Gastroesophageal sphincter (tissue), 4 donors: ENCODE data around the gene KLHL30. TPM values are rescaled to one million over a fixed set of nuclear protein-coding genes. Genes with fewer than 3 reads are reported as not detected.

Experiments
- ATAC-seq: fragments of 150-250 bp; one replicate; pipeline ENCODE4 v1.9.1; 2016; ENCODE audit warnings: mild to moderate bottlenecking, moderate library complexity
- H3K27ac ChIP-seq, 4 donors: fragments of 200-600 bp; sonication (generic) in 3 of 4; 1 replicate in 3 of 4; 2 replicates in 1 of 4; pipeline ENCODE4 v1.5.1; 2016 to 2019
- H3K27me3 ChIP-seq: fragments of 200-600 bp; sonication (generic); one replicate; pipeline ENCODE4 v1.5.1; 2019
- H3K36me3 ChIP-seq, 2 donors: fragments of 200-600 bp; sonication (generic); one replicate each; pipeline ENCODE4 v1.5.1; 2019; ENCODE audit warnings: control low read depth in 1 of 2
- H3K4me1 ChIP-seq, 3 donors: fragments of 200-600 bp; sonication (generic); 1 replicate in 2 of 3; 2 replicates in 1 of 3; pipeline ENCODE4 v1.5.1; 2016 to 2019; ENCODE audit warnings: control low read depth in 2 of 3
- H3K4me3 ChIP-seq, 2 donors: fragments of 200-600 bp; sonication (generic); one replicate each; pipeline ENCODE4 v1.5.1; 2019; ENCODE audit warnings: mild to moderate bottlenecking in 1 of 2, moderate library complexity in 1 of 2
- H3K9me3 ChIP-seq, 3 donors: fragments of 200-600 bp; sonication (generic); one replicate each; pipeline ENCODE4 v1.5.1; 2017 to 2019; ENCODE audit warnings: control low read depth in 2 of 3
- CTCF ChIP-seq, 4 experiments: fragments of 200-600 bp in 2 of 4; fragments of 450-650 bp in 2 of 4; sonication (generic) in 1 of 4; IDR thresholded peaks; one replicate each; pipeline ENCODE4 v1.5.1; 2017 to 2019; ENCODE audit warnings: antibody characterized with exemption in 4 of 4, mild to moderate bottlenecking in 2 of 4, moderate library complexity in 2 of 4
- EP300 ChIP-seq: sonication (generic); formaldehyde crosslinking; IDR thresholded peaks from one replicate; pipeline ENCODE4 v1.6.1; 2017; ENCODE audit warnings: antibody characterized with exemption, mild to moderate bottlenecking
- POLR2A ChIP-seq, 2 donors: fragments of 450-650 bp; IDR thresholded peaks; one replicate each; pipeline ENCODE4 v1.6.1; 2017; ENCODE audit warnings: antibody characterized with exemption in 2 of 2, mild to moderate bottlenecking in 2 of 2, moderate library complexity in 1 of 2
- POLR2AphosphoS5 ChIP-seq: sonication (generic); formaldehyde crosslinking; IDR thresholded peaks from one replicate; pipeline ENCODE4 v1.6.1; 2017; ENCODE audit warnings: antibody characterized with exemption
- WGBS, 2 donors: methylation state at CpG; one replicate each; pipeline ENCODE4 v1.1.5; 2018; ENCODE audit warnings: low coverage in 1 of 2; 5-methylcytosine and 5-hydroxymethylcytosine counted together
- total RNA-seq, 4 donors: library from RNA; depleted of rRNA; stranded (reverse); fragments of >200 nt; gene quantifications; one replicate each; pipeline ENCODE4 v1.1.0, GENCODE V29; 2016

KLHL30 gene
- total RNA-seq, 4 donors from 2014 or later, result 1.3 to 8.1 (median 3.7) TPM

DNA sequence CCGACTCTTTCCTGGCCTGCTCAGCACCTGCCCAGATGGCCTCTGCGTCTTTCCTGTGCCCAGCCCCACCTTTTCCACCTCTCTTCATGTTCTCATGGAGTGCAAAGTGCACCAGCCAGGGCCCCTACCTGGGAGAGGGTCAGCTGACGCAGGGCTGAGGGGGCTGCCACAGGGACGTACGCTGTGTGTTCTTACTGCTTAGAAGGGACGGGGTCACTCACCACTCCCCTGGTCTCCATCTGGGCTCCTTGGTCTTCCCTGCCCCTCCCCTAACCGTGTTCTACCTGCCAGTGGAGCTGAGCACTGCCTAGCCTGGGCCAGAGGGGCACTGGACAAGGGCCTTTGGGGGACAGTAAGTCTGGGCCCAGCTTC, 28.9 kb downstream of the KLHL30 start:
- peak overlapping the region in 1 of 4 donors; percentile 75 for H3K27ac ChIP-seq
- no peak for ATAC-seq

GRCh38 chr2:238167761-238168160, 29.3 kb downstream of the KLHL30 start:
- H3K4me3 ChIP-seq, result no peak overlapping the region
- peak overlapping the region in 3 of 4 donors; percentile 75 to 82 (median 77) for H3K27ac ChIP-seq
- H3K9me3 ChIP-seq, result no peaks in the 10 kb centered on the region
- peaks cover 0 to 59% of the 10 kb centered on the region in 2 donors for H3K36me3 ChIP-seq
- ATAC-seq, result no peak
- H3K27me3 ChIP-seq, result peaks cover 17% of the 10 kb centered on the region
- H3K4me1 ChIP-seq, result peaks cover 5 to 53% (median 24%) of the 10 kb centered on the region in 3 donors
- TF ChIP-seq POLR2A (IDR thresholded peaks at IDR 0.05), result no peak
- no peak for TF ChIP-seq CTCF (IDR thresholded peaks at IDR 0.05)
- no peak for TF ChIP-seq POLR2AphosphoS5
- no peak for TF ChIP-seq EP300
- no CpG with 5 or more reads among the region's 8 CpGs for WGBS, 2 donors

More for the DNA sequence above, 28.9 kb downstream of the KLHL30 start:
- Histone ChIP-seq H3K4me1 (peaks cover 5 to 53% (median 24%) of the 10 kb centered on the region in 3 donors), H3K4me3 (no peak overlapping the region), H3K9me3 (no peaks in the 10 kb centered on the region), H3K36me3 (peaks cover 0 to 55% of the 10 kb centered on the region in 2 donors), H3K27me3 (peaks cover 21% of the 10 kb centered on the region)
- WGBS, 2 donors, result no CpG with 5 or more reads among the region's 7 CpGs
- TF ChIP-seq POLR2A (IDR thresholded peaks at IDR 0.05) (no peak), EP300 (no peak), CTCF (IDR thresholded peaks at IDR 0.05) (no peak), POLR2AphosphoS5 (no peak)

DNA sequence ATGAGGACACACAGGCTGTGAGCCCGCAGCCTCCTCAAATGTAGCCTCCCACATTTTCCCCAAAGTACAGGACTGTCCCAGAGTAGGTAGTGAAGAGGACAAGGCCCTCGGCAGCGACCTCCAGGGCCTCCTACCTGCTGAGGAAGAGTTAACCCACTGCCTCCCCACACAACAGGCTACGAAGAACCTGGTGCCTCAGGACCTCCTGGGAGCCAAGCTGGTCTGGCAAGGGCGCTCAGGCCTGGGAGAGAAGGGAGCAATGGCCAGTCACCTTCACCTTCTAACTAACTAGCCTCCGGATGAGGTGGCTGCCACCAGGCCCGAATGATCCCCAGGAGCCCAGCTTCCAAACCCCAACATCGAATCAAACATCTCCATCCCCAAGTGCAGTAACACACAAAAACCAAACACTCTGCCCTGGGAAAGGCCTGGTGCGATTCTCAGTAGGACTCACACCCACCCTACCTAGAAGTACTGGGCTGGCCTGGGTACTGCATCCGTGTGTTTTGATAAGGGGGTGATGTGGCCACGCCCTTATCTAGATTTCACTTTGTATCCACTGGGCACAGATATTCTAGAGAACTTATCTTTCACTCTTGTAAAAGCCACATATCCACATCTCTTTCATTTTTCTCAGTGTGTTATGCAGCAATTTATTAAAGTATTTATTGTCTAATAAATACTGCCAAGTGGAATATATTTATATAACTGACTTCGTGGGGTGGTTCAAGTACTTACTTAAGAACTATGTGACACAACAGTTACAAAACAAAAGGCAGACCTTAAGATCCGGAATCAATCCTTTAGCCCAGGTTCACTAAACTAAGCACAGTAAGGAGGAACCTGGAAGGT, 30.0 kb downstream of the KLHL30 start:
- Histone ChIP-seq H3K27me3 (peaks cover 10% of the 10 kb centered on the region), H3K27ac (peak overlapping the region in 3 of 4 donors; percentile 75 to 82 (median 77)), H3K9me3 (no peaks in the 10 kb centered on the region), H3K4me3 (no peak overlapping the region), H3K36me3 (peaks cover 0 to 66% of the 10 kb centered on the region in 2 donors), H3K4me1 (peaks cover 5 to 49% (median 24%) of the 10 kb centered on the region in 3 donors)
- 74 to 85% methylated on average over 6 to 7 of the region's 13 CpGs for WGBS, 2 donors
- no peak for TF ChIP-seq POLR2AphosphoS5
- no peak for TF ChIP-seq POLR2A (IDR thresholded peaks at IDR 0.05)
- no peak for TF ChIP-seq EP300
- no peak for TF ChIP-seq CTCF (IDR thresholded peaks at IDR 0.05)
- no peak for ATAC-seq

DNA sequence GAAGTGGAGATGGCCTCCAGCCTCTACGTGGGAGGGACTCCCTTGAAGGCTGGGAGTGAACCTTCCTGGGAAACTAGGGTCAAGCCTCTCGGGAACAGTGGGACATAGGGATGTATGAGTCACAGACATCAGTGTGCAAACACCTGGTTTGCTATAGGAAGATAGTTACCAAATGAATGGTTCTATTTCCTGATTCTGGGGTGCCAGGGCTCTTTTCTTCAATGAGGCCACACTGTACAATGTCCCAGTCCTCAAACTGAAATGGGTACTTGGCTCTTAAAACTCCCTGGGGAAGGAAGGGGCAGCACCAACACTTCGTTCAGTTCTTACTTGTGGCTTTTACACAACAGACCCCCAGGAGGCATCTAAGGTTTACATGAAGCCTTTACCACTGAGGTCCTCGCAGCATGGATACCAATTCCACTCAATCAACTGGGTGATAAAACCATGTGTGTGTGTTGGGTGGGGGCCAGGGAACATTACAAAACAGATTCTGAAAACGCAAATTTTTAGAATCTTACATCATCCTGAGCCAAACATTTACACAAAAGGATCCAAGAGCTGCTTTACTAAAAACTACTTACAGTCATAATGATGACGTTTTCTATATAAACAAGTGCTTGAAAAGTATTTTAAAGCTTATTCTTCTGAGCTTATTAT, 30.7 kb downstream of the KLHL30 start:
- peak overlapping the region in 3 of 4 donors; percentile 75 to 82 (median 77) for H3K27ac ChIP-seq
- peaks cover 3% of the 10 kb centered on the region for H3K27me3 ChIP-seq
- WGBS, 2 donors, result 16 to 30% methylated on average over 4 to 5 of the region's 6 CpGs
- H3K4me1 ChIP-seq, result peaks cover 5 to 41% (median 20%) of the 10 kb centered on the region in 3 donors
- peaks cover 0 to 73% of the 10 kb centered on the region in 2 donors for H3K36me3 ChIP-seq
- peak; percentile 69 for ATAC-seq
- TF ChIP-seq EP300 (no peak), POLR2A (IDR thresholded peaks at IDR 0.05) (no peak), POLR2AphosphoS5 (peak; percentile 77), CTCF (IDR thresholded peaks at IDR 0.05) (no peak)
- no peak overlapping the region for H3K4me3 ChIP-seq
- no peaks in the 10 kb centered on the region for H3K9me3 ChIP-seq
